GOT3 (cell line): ENCODE measurements around the gene GRIN3A.
"Not testable (repeated sequence)": the region's sequence is repeated elsewhere in the genome, so short reads cannot be mapped to it uniquely, and the experiment has no call there.

ENCODE experiments used
- DNase-seq: peaks from one replicate; lab custom pipeline; 2025; ENCODE audit warnings: mixed read lengths; lab: John Stamatoyannopoulos, UW

GRIN3A gene

DNA sequence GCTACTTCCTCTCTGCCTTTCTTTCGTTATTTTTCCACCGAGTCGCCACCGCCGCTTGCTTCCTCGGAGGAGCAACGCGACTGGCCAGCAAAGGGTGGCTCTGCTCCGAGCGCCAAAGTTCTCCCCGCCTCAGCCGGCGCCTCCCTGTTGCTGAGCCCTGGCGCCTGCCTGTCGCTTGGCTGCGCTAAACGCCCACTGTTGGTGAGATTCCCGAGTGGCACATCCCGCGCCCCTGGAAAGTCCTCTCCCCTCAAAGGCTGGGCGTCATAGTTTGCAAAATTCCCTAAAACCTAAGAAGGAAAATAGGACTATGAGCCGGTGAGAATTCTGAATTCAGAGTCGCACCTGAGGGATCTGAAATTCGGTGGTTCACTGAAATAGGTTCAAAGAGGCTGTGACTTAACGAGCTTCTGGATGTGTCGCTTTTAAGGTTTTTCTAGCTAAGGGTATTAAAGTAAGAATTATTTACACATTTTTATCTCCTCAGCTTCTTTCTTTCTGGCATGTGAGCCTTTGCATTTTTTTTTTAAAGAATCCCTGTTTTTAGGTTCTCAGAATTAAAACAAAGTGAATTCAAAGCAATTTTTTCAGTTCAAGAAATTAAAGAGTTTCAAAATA, at the start of gene GRIN3A:
TSS of gene GRIN3A (minus strand) at position 82 of the 618 bp plus-strand sequence. CDS start 668 bp downstream, outside the sequence.
- DNase-seq = no peak

DNA sequence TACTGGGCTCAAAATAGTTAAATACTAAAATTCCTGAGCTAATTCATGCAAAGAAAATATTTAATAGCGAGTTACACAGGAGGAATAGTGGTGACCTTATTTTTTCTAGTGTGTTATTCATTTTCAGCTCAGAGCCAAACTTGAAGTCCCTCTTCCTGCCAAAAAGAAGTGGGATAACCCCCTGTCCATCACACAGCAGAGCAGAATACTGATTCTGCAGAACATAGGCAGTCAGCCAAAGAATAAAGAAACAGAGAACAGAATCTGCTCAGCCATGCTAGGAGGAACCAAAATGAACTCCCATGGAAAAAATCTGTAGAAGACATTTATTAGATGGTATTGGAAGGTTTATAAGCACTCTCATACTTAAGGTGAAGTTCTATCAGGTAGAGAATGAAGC, 49.4 kb upstream of the GRIN3A start:
- no peak for DNase-seq

DNA sequence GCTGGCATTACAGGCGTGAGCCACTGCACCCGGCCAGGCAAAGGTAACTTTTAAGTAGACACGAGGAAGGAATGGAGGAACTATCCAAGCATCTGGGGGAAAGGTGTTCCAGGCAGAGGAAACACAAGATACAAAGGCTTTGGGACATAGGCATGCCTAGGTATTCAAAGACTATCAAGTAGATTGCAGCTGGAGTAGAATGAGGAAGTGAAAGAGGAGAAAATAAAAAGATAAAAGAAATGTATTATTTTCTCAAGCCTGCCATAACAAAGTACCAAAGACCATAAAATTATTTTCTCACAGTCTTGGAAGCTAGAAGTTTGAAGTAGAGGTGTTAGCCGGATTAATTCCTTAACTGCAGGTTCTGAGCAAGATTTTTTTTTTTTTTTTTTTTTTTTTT, 39.9 kb upstream of the GRIN3A start:
- DNase-seq = no peak

DNA sequence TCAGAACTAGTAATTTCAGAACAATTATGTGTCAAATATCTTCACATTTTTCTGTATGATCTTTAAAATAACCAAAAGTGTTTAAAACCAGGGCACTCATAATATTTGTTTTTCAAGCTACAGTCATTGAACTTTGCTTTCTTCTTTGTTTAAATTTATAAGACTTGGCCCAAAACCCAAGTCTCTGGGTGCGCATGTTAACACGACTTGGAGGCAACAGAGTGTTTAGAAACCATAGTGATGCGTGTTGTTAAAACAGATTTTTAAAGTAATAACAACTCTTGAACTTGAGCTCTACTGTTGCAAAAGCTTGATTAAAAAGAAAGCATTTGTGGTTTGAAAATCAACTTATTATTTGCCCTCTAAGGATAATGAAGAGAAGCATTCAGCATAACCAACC, 26.0 kb upstream of the GRIN3A start:
- no peak for DNase-seq

DNA sequence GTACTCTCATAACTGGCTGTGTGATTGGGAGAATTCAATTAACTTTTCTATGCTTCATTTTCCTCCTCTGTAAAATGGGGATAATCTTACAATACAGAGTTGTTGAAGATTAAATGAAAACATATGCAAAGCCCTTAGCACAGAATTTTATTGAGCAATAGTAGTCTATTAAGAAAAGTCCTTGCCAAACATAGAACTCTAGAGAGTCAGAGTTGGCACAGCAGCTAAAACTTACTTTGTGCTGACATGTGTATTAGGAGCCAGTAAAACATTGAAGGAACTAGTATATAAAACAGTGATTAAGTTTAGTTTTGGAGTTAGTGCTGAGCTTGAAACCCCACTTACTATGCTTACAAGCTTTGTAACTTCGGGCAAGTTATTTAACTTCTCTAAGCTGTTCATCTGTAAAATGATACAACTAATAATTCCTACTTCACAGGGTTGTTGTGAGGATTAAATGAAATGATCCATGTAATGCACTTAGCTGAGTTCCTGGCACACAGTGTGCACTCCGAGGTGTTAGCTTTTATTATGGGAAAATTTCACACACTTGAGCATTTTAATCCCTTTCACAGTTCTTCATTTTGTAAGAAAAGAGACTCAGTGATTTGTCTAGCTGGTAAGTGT, 20.0 kb upstream of the GRIN3A start:
- no peak for DNase-seq

DNA sequence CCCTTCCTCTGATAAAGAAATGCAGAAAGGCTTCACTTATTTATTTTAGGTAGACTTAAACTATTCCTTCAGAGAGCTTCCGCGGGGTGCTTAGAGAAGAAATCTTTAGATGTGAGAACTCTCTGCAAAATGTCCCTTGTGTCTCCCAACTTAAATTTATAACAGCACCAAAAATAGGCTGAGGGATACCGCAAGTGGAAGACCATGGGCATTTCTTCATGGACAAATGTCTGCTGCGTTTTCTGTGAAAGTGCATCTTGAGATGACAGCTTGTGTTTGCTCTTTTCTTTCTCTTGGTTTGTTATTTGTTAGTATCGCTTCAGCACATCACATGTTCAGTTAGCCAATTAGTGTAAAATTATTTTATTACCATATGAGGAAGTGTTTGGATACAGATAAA, 15.3 kb upstream of the GRIN3A start:
- DNase-seq = no peak

DNA sequence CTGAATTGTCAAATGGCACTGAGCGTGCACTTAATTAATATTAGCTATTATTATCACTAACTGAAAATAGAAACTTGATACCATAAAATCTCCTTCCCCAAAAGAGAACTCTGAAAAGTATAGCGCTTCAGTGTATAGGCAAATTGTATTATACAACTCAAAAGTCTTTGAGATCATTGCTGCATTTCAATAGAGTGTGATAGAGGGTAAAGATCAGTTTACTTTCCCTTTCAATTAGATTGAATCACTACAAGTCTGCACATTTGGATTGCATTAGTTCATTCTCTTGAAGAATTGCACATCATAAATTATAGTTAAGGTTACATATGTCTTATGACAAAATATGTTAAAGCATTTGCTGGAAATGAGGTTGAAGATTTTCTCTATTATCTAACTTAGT, 13.4 kb upstream of the GRIN3A start:
- DNase-seq = no peak

DNA sequence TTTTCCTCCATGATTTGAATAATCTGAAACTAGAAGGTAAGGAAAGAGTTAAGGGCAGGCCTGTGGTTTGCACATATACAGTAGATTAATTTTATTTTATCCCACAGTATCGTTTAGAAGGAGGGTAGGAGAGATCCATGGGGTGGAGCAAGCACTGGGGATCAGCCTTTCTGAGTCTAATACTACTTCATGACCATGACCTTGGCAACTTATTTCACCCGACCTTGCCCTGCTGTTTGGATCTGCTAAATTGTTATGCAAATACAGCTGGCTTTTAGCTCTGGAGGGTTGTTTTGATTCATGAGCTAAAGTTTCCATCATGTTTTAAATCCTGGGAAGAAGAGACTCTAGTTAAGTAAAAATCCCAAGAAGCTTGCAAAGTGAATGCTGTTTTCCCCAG, 864 bp upstream of the GRIN3A start:
- no peak for DNase-seq

DNA sequence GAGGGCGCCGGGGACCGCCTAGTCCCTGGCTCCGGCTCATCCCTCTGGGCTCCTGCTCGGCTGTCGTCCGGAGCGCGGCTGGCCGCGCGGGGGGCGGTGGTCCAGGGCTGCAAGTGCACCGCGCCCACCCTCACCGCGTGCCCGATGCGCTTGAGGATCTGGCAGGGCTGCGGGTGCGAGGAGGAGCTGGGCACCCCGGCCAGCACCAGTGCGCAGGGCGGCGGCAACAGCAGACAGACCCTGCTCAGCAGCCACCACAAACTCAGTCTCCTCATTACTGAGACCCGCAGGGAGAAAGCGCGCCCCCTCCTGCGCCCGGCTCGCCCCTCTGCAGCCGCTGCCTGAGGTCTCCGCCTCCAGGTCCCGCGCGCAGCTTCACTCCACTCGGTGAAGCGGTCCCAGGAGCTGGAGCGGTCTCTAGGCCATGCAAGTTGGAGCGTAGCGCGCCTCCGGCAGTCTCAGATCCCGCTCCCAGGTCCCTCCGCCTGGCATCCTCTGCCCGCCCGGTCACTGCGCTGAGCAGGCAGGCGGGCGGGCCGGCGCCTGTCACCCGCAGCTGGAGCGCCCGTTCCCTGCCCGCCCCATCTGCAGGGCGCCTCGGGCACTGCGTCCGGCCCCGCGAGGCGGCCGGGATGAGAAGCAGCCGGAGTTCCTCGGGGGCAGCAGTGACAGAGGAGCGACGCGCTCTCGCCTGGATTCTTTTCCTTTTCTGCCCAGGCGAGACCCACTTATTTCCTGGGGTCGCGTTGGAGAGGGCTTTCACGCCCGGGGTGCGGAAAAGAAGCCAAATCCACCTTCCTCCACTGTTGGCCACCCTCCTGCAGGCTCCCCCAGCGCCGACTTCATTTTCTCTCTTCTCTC, 512 bp downstream of the GRIN3A start:
- DNase-seq = no peak

DNA sequence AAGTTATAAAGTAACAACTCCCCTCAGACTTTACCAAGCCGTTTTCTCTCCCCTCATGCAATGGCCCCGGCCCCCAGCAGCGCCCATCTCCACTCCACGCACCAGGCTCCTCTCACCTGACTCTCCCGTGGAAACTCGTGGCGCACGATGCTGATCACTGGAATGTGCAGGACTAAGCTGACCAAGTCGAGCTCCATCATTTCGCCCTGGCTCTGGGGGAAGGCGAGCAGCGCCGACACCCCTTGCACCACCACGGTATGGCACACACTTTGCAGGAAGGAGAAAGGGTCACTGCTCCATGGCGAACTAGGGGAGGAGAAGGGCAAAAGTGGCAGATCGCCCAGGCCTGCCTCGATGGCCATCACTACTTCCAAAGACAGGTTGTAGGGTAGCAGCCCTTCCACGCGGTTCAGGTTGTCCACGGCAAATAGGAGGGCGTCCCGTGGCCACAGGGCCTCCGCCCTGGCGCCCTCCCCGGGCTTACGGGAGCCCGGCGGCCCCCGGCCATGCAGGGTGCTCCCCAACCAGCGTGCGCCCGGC, 1.2 kb downstream of the GRIN3A start:
- no peak for DNase-seq

DNA sequence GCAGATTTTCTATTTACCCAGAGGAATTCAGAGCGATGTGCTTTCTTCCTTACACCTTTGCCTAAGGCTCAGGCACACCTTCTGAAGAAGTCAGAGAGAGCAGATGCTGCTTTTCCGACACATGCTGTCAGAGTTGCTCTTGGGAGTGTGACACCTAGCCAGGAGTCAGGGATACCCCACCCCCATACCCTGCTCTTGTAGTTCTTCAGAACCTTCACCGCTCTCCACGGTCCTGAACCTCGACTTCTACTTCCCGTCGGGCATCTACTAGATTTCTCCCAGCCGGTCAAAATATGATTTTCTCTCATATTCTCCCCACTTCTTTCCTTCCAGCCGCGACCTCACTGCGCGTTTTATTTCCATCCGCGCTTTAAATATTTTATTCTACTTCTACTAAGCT, 1.7 kb downstream of the GRIN3A start:
- DNase-seq = no peak

DNA sequence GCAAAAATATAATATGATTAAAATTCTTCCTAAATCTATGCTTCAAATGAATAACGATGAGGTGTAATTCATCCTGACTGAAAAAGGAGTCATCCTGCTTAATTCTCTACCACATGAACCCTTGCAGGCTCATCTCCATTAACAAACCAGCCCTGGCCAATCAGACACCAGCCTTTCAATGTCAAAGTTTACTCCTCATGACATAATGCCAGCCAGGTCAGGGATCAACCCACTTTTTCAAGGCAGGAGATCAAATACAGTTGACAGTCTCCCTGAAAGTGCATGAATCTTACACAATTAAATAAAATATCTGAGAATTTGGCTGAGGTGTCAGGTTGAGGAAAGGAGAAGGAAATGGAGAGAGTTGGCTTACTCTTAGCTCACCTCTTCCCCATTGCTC, 7.0 kb downstream of the GRIN3A start:
- DNase-seq = no peak

DNA sequence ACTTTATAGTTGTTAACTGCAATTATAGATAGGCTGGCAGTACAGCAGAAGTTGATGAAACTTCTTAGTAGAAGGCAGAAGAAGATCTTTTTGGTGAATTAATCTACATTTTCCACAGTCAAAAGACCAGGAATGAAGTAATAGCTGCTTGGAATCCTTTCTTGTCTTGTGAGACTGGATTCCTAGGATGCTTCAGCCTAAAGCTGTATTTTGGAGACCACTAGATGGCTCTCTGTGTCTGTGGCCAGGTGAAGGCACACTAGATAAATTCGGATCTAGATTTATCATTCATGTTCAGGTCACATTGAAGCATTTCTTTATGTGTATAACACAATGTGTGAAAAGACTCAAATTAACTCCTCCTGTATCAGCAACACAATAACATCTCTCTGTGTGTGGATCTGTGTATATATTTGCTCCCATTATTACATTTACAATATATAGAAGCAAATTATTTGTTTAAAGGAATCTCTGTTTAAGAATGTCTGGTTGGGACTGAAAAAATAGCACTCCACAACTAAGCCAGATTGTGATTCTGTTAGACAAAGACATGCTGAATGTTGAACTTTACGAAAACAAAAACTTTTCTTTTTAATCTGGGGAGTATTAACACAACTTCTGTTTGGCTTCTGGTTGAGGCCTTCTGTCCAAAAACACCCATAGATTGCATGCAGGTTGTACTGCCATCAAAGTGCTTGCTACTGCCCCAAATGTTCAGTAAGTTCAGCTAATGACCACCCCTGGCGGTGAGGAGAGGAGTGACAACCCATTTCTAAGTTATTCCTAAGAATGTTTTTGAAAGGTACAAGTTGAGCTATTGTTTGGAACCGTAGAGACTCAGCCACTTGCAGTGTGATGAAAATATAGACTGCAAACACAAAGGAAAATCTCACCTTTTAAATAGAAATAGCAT, 10.6 kb downstream of the GRIN3A start:
- DNase-seq = no peak

DNA sequence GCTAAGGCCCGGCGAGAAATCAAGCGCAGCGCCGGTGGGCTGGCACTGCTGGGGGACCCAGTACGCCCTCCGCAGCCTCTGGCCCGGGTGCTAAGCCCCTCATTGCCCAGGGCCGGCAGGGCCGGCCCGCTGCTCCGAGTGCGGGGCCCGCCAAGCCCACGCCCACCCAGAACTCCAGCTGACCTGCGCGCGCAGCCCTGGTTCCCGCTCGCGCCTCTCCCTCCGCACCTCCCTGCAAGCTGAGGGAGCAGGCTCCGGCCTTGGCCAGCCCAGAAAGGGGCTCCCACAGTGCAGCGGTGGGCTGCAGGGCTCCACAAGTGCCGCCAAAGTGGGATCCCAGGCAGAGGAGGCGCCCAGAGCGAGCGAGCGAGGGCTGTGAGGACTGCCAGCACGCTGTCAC, 14.2 kb downstream of the GRIN3A start:
- DNase-seq = not testable (repeated sequence)

DNA sequence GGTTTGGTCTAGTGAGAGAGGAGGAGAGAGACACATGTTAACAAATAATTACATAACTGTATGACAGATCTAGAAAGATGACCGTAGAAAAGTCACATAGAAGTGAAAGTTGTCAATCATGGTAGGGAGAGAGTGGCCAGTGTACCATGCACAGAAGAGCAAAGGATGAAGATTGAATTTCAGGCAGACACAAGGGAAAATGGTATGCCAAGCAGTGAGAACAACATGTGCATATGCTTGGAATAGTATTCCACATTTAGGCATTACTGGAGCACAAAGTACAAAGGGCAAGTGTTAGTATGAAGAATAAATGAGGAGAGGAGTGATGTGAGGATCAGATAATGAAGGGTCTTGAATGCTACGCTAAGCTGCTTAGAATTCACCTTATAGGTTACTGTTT, 20.3 kb downstream of the GRIN3A start:
- no peak for DNase-seq

DNA sequence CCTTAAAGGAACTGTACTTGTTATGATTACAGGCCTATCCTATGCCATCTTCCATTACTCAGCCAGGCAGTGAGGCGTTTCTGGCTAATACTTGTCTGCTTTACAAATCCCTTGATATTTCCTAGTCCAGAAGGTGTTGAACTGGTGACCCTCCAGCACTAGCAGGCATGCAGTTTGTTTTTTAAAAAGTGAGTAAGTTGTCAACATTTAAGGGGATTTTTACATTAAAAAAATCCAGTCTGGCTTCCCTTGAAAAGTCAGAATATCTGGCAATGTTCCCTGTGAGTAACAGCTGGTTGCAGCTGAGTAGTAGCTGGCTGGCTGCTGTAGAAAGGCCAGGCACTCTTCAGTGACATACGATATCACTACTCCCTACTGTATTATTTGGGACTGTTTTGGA, 21.8 kb downstream of the GRIN3A start:
- DNase-seq = no peak

DNA sequence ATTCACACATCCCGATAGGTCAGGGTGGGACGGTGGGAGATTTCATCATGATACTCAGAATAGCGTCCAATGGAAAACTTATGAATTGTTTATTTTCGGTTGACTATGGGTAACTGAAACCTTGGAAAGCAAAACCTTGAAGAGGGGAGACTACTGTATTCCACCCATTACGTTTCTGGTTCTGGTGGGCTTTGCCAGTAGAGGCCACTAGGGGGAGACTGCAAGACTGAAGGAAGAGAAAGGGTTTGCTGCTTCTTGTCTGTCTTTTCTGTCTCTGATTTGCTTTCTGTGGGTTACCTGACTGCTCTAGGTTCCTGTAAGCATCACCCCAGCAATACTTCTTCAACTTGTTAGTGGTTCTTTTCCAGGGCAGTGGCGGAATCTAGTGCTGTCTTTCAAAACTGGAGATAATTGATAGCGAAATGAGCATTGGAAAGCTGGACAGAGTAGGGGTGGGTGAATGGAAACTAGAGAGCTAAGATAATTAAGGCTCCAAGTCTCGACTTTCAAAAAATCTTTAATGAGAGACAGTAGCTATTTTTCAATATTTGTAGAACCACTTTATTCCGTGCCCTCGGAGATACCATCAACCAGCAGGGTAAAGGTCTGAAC, 27.0 kb downstream of the GRIN3A start:
- DNase-seq = no peak

DNA sequence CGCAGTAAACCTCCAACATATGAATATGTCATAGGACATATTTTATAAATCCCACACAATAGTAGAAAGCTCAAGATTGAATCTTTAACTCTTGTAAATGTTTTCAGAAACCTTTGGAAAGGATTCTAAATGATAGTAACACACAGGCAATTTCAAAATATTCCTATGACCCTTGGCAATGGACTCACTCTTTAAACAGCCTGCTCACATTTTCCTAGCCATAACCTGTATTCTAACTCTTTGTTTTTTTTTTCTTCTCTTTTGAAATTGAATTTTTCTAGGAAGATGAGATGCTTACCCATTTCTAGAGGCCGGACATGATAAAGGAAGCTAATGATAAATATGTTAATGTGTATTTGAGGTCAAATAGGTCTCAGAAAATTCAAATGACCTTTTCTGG, 29.6 kb downstream of the GRIN3A start:
- no peak for DNase-seq

DNA sequence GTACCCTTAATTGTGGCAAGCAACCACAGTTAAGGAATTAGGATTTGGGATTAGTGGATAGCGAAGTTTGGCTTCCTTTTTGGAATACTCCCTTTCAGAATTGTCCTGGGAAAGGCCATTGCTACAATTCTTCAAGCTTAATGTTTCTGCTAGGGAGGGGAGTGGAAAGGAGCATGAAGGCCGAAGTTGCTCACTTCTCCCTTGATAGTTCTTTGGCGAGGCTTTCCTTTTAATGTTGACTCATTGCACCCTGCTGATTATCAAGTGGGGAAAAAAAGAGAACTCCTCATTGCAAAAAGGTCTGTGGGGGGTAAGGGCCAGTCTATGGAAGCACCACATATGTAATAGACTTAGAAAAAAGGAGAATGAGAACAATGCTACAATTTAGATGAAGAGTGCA, 30.7 kb downstream of the GRIN3A start:
- DNase-seq = no peak

DNA sequence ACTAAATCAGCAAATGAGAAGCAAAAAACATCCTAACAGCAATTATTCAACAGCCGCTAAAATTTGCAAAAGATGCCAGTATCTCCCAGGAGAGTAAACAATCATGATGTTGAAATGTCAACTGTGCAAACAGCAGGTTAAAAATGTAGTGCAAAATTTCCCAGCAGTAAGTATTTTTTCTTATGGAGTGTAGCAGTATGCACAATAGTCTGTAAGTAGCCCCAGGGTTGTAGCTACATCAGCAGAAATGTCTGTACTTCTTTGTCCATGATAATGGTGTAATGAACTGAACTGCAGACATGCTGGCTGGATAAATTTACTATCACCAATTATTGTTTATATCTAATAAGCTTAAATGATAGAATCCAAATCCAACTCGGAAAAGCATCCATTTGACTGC, 31.4 kb downstream of the GRIN3A start:
- no peak for DNase-seq

DNA sequence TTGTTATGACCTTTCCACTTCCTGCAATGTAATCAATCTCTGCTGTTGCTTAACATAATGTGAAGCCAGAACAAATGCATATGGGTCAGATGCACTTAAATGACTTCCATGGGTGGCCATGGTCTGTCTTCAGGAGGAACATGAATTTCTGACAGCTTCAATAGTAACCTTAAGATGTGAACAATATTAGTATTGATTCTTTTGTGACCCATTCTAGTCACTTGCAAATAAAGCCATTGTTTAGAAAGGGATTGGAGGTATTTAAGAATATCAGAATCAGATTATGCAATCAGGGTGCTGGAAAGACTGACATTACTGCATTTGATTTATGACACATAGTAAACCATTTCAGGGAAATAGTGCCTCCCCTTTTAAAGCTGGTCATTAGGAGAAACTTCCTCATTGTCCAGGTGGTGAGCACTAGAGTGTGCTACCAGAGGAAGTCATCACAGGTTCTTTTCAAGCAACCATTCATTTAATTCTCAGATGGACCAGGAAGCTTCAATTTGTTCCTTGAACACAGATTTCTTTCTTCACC, 32.1 kb downstream of the GRIN3A start:
- no peak for DNase-seq
